GM19099 (cell line): Measurements from ENCODE around the gene NXPH1.

Experiments used
- POLR2A ChIP-seq: IDR thresholded peaks from 3 replicates; pipeline ENCODE4 v1.6.1; 2011; ENCODE audit warnings: low read depth; ENCODE audit not compliant: insufficient read length; ENCODE audit errors: extremely low read depth

The NXPH1 gene

DNA sequence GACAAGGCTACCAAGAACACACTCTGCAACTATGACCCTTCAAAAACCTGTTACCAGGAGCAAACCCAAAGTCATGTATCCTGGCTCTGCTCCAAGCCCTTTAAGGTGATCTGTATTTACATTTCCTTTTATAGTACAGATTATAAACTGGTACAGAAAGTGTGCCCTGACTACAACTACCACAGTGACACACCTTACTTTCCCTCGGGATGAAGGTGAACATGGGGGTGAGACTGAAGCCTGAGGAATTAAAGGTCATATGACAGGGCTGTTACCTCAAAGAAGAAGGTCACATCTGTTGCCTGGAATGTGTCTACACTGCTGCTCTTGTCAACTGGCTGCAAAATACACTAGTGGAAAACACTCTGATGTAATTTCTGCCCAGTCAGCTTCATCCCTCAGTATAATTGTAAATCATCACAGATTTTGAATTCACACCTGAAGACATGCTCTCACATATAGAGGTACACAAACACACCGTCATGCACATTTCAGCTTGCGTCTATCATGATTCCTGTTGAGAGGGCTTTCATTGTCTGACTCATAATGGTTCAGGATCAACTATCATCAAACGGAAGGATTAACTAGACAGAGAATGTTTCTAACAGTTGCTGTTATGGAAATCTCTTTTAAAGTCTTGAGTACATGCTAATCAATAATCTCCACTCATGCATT lies 318.3 kb downstream of the NXPH1 start:
- TF ChIP-seq POLR2A = no peak

DNA sequence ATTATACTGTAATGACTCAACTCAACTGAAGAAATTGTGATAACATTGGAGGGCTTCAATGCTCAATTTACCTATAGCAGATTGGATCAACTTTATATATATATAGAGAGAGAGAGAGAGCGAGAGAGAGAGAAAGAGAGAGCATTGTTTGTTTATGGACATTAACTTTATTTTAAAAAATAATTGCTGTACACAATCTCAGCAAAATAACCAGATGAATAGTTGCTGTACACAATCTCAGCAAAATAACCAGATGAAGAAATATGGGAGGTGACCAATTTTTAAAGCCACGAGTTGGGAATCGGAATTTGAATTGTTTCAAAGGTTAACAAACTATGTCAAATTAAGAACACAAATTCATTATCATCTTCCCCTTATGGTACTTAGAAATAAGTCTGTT lies 319.9 kb downstream of the NXPH1 start:
- no peak for TF ChIP-seq POLR2A

DNA sequence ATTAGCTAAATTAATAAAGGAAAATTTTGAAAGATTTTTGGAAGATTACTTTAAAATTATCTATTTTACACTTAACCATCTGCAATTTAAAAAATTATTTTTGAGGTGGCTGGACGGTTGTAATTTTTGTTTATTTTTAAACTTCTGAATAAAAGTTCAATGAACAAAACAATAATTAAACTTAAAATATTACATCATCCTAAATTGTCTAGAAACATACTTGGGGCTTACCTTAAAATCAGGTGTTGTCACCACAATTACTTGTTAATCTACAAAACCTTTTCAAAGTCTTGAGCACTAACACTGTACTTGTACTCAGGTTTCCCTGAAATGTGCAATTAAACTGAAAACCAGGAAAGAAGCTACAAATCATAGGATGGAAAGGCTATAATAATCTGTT lies 328.3 kb downstream of the NXPH1 start:
- TF ChIP-seq POLR2A = no peak

DNA sequence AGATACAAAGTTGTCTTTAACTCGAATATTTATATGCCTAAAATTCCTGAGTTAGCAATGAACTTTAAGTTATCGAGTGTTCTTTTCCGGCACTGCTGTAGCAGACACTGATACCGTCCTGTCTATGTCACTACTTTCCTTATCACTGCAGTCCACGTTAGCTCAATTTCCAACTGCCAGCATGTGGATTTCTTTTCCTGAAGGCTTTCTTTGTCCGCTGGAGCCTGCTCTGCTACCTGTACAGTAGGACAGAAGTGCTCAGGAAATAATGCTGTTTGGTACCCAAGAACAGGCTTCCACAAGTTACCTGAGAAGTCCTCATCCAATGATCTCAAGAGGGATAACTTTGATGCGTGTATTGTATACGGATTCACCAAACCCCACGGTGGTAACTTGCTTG lies 329.4 kb downstream of the NXPH1 start:
- no peak for TF ChIP-seq POLR2A

DNA sequence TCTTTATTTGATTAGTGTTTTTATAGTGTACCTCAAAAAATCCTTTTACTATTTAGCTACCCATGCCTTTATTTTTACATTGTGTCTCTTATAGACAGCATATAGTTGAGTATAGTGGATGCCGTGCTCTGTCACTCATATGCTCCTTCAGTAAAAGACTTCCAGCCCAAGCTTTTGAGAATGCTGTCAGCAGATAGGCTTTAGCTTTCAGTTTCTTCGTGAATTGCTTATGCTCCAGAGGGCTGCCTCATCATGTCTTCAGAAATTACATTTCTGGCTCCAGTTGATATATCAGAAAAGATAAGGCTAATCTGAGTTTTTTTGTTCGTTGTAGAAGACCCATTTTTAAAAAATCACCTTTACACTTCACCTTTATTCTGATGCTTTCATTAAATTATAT lies 332.0 kb downstream of the NXPH1 start:
- no peak for TF ChIP-seq POLR2A

DNA sequence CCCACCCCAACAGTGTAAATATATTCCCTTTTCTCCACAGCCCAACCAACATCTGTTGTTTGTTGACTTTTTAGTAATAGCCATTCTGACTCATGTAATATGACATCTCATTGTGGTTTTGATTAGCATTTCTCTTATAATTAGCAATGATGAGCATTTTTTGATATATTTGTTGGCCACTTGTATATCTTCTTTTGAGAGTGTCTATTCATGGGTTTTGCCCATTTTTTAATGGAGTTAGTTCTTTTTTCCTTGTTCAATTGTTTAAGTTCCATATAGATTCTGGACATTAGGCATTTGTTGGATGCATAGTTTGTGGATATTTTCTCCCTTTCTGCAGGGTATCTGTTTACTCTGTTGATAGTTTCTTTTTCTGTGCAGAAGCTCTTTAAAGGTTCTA lies 340.1 kb downstream of the NXPH1 start:
- no peak for TF ChIP-seq POLR2A

DNA sequence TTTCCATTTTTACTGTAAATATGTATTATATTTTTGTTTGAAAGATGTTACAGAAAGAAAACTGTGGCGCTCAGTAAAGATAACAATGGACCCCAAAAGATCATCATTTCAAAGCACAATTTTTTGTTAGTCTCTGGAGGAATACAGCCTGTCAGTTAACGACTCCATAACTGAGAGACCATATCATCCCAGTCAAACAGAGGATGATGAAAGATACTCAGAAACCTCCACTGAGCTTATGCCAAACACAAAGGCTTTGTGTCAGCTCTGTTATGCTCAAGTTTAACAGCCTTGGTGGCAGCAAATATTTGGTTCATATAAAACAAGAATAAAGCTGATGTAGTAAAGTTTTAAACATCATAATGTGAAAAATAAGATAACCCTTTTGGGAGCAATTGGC lies 345.1 kb downstream of the NXPH1 start:
- no peak for TF ChIP-seq POLR2A

DNA sequence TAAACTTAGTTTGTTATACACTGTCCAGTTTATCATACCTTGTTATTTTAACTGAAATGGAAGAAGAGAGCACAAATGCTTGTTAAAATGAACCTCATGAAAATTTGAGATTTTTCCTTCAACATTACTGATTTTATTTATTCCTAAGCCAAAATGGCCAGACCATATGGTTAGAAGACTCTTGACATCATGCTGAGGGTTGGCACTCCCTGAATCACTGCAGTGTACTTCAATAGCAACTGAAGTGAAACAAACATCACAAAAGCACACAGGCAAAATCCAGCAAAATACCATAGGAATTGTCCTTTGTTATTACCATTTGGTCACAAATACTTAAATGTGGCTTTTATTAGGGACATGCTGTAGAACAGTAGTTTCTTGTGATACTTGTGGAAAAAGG lies 347.8 kb downstream of the NXPH1 start:
- TF ChIP-seq POLR2A = no peak

DNA sequence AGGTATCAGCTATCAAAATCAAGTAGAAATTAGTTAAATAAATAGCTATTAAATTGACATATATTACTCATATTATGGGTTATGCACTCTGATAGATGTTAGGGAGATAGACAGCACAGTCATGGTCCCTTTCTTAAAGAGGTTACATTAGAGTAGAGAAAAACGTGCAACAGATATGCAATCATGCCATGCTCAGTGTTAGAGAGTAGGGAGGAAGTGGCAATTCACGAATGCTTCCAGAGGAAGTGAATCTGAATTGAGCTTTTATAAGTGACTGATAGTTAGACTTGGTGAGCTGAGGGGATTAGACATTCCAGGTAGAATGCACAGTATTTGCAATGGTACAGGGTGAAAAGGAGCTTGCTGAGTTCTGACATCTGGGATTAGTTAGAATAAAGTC lies 349.8 kb downstream of the NXPH1 start:
- no peak for TF ChIP-seq POLR2A

DNA sequence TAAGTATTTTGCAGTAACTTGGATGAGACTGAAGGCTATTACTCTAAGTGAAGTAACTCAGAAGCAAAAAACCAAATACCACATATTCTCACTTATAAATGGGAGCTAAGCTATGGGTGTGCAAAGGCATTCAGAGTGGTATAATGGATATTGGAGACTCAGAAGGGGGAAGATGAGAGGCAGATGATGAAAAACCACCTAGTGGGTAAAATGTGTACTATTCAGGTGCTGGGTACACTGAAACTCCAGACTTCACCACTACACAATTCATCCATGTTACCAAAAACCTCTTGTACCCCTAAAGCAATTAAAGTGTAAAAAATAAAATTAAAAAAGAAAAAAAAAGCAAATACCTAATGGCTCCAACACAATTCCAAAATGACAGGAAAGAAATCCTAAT lies 351.7 kb downstream of the NXPH1 start:
- no peak for TF ChIP-seq POLR2A

DNA sequence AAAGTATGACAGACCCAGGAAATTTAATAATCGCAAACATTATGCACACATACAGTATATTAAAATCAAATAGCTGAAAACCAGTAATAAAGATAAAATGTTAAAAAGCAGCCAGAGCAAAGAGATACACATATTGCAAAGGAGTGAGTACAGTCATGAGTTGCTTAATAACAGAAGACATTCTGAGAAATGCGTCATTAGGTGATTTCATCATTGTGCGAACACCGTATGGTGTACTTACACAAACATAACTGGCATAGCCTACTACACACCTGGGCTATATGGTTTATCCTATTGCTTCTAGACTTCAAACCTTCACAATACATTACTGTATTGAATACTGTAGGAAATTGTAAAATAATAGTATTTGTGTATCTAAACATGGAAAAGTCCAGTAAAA lies 367.6 kb downstream of the NXPH1 start:
- TF ChIP-seq POLR2A = no peak
